HepG2 (cell line): ENCODE measurements around the gene SCG2. TPM values are rescaled to one million over a fixed set of nuclear protein-coding genes. Genes with fewer than 3 reads are reported as not detected.

Experiments used
- ATAC-seq: fragments of 200-7000 bp; cut with Tn5 transposase; 3 replicates; pipeline ENCODE4 v1.9.1; 2020; ENCODE audit warnings: mild to moderate bottlenecking, moderate library complexity
- BruUV-seq: library from RNA; stranded (reverse); fragments of 400-500 nt; replicated peaks from 2 replicates; lab custom pipeline; 2021; lab: Mats Ljungman, UMichigan
- CTCF ChIA-PET: fragments of 300-600 bp; formaldehyde crosslinking; extraction: SDS; loops from one replicate; lab custom pipeline; 2021; ENCODE audit warnings: low total read pairs, inconsistent platforms, low intra/inter-chr PET ratio; lab: Yijun Ruan, JAX
- POLR2A ChIA-PET: fragments of 350-600 bp; sonication (Branson Sonifier 250); formaldehyde crosslinking; loops from one replicate; lab custom pipeline; 2020; ENCODE audit warnings: antibody characterized with exemption, inconsistent platforms; lab: Yijun Ruan, JAX
- DNase-seq: peaks from one replicate; pipeline ENCODE4 v3.0.0-alpha.2; 2015; ENCODE audit warnings: low spot score
- FAIRE-seq: peaks from 3 replicates; lab custom pipeline; 2011; peaks lifted over from hg19 to GRCh38; lab: Jason Lieb, UNC
- H2AFZ ChIP-seq: one replicate; pipeline ENCODE4 v1.6.1; 2011; ENCODE audit warnings: low read length, inconsistent platforms
- H3K27ac ChIP-seq: fragments of 300-600 bp; 3 replicates; pipeline ENCODE4 v1.8.0; 2011; ENCODE audit warnings: mixed run types, mild to moderate bottlenecking, mixed read lengths, low read length, inconsistent platforms; ENCODE audit not compliant: insufficient read depth; ENCODE audit errors: extremely low read length
- H3K27me3 ChIP-seq, 2 experiments: fragments of 200-600 bp in 1 of 2; 2 replicates in 1 of 2; 3 replicates in 1 of 2; pipeline versions ENCODE4 v1.6.0 to v1.8.0; 2011; ENCODE audit warnings: low read length in 2 of 2, mild to moderate bottlenecking in 2 of 2, moderate library complexity in 2 of 2, inconsistent platforms in 1 of 2; ENCODE audit not compliant: insufficient read depth in 2 of 2, control insufficient read depth in 1 of 2
- H3K36me3 ChIP-seq, 2 experiments: fragments of 200-600 bp in 1 of 2; replicated peaks in 1 of 2; 2 replicates in 1 of 2; 3 replicates in 1 of 2; pipeline versions ENCODE4 v1.5.1 to v1.8.0; 2011; ENCODE audit warnings: low read length in 2 of 2, inconsistent platforms in 1 of 2; ENCODE audit not compliant: insufficient read depth in 2 of 2, control insufficient read depth in 1 of 2
- H3K4me1 ChIP-seq: 2 replicates; pipeline ENCODE4 v1.5.1; 2012; ENCODE audit warnings: low read length, inconsistent platforms; ENCODE audit not compliant: insufficient read depth
- H3K4me2 ChIP-seq: 2 replicates; pipeline ENCODE4 v1.6.0; 2011; ENCODE audit warnings: low read depth, low read length, inconsistent platforms
- H3K4me3 ChIP-seq, 3 experiments: fragments of 200-600 bp in 1 of 3; sonication (generic), shearing (Covaris generic) in 1 of 3; replicated peaks in 1 of 3; 2 replicates each; pipeline ENCODE4 v1.5.1; 2011 to 2016; ENCODE audit warnings: low read length in 3 of 3, inconsistent platforms in 2 of 3, low read depth in 2 of 3, mild to moderate bottlenecking in 2 of 3, control low read depth in 1 of 3, mixed read lengths in 1 of 3; ENCODE audit not compliant: insufficient read depth in 1 of 3
- H3K79me2 ChIP-seq: one replicate; pipeline ENCODE4 v1.6.1; 2011; ENCODE audit warnings: low read length, inconsistent platforms; ENCODE audit not compliant: insufficient read depth
- H3K9ac ChIP-seq: 2 replicates; pipeline ENCODE4 v1.6.0; 2011; ENCODE audit warnings: mild to moderate bottlenecking, low read depth, low read length, inconsistent platforms; ENCODE audit not compliant: insufficient read depth
- H3K9me3 ChIP-seq: 2 replicates; pipeline ENCODE4 v1.5.1; 2012; ENCODE audit warnings: mild to moderate bottlenecking, low read length
- H4K20me1 ChIP-seq: 2 replicates; pipeline ENCODE4 v1.6.0; 2011; ENCODE audit warnings: inconsistent platforms, mild to moderate bottlenecking, low read length, moderate library complexity; ENCODE audit not compliant: insufficient read depth
- ASH2L ChIP-seq: fragments of 300-600, 200-600 bp; sonication (generic); IDR thresholded peaks from 2 replicates; pipeline ENCODE4 v1.7.0; 2017; ENCODE audit warnings: low read depth, mild to moderate bottlenecking, moderate library complexity, mixed read lengths, low read length; ENCODE audit not compliant: insufficient read length
- CBX2 ChIP-seq, 2 experiments: fragments of 200-600 bp in 1 of 2; sonication (generic); formaldehyde crosslinking in 1 of 2; IDR thresholded peaks; 2 replicates each; pipeline versions ENCODE4 v1.7.0 to v1.8.1; 2018 to 2022; ENCODE audit warnings: low read depth in 2 of 2, low read length in 1 of 2, mild to moderate bottlenecking in 1 of 2, missing genetic modification reagents in 1 of 2
- FOSL2 ChIP-seq: sonication (generic); formaldehyde crosslinking; IDR thresholded peaks from 2 replicates; pipeline ENCODE4 v1.4.0; 2020; ENCODE audit warnings: missing genetic modification reagents
- MAFF ChIP-seq: IDR thresholded peaks from 2 replicates; pipeline ENCODE4 v1.6.1; 2011; ENCODE audit warnings: low read depth, low read length, improper control_type of control experiment
- YEATS4 ChIP-seq: sonication (generic); formaldehyde crosslinking; IDR thresholded peaks from 2 replicates; pipeline ENCODE4 v1.4.0; 2020; ENCODE audit warnings: missing genetic modification reagents, borderline replicate concordance
- ZNF20 ChIP-seq: sonication (generic); formaldehyde crosslinking; IDR thresholded peaks from 2 replicates; pipeline ENCODE4 v1.4.0; 2020; ENCODE audit warnings: mild to moderate bottlenecking, moderate library complexity, missing genetic modification reagents
- WGBS: methylation state at CpG from one replicate; pipeline ENCODE4 v1.1.6; 2017; ENCODE audit warnings: low lambda C conversion rate; 5-methylcytosine and 5-hydroxymethylcytosine counted together
- in situ Hi-C: cut with HindIII; loops from 2 replicates; pipeline ENCODE4 v1.10.0; 2017; ENCODE audit warnings: low pct_unique_long_range_greater_than_20kb; ENCODE audit not compliant: extremely low pct_ligation_motif_present
- intact Hi-C: fragments of 100-400 bp; cut with micrococcal nuclease; formaldehyde crosslinking; loops from one replicate; pipeline ENCODE4 v1.10.0; 2022; ENCODE audit not compliant: unreplicated experiment
- polyA plus RNA-seq, 8 experiments: library from polyadenylated mRNA; depleted of rRNA in 3 of 8; stranded (reverse) in 7 of 8; unstranded in 1 of 8; fragments of >200 nt; fragmentation: Illumina TruSeq in 4 of 8; extraction: Trizol in 4 of 8; gene quantifications; 2 replicates each; pipeline versions ENCODE4 v1.2.1 to v1.2.3, GENCODE V29; 2011 to 2016; ENCODE audit warnings: low read depth in 4 of 8, missing spikeins in 1 of 8, mixed read lengths in 1 of 8; ENCODE audit not compliant: insufficient read depth in 1 of 8
- total RNA-seq, 5 experiments: library from RNA; depleted of rRNA; stranded (reverse); fragments of >200 nt; fragmentation: Illumina TruSeq; extraction: Trizol; gene quantifications; 2 replicates each; pipeline ENCODE4 v1.2.3, GENCODE V29; 2016; ENCODE audit warnings: low read depth in 1 of 5
- TF ChIP-seq, protein P1 (sequence below): sonication (generic); IDR thresholded peaks from 2 replicates; pipeline ENCODE4 v1.6.1; 2016; ENCODE audit warnings: low read depth, borderline replicate concordance
- TF ChIP-seq, protein P2 (sequence below): sonication (generic); formaldehyde crosslinking; IDR thresholded peaks from 2 replicates; pipeline ENCODE4 v1.5.1; 2020; ENCODE audit warnings: missing genetic modification reagents, mild to moderate bottlenecking, borderline replicate concordance

SCG2 gene
- total and polyA plus RNA-seq, 2 of the 13 experiments (the other 11 are each of a cell fraction or from before 2014, with no cell fraction given), result not detected

DNA sequence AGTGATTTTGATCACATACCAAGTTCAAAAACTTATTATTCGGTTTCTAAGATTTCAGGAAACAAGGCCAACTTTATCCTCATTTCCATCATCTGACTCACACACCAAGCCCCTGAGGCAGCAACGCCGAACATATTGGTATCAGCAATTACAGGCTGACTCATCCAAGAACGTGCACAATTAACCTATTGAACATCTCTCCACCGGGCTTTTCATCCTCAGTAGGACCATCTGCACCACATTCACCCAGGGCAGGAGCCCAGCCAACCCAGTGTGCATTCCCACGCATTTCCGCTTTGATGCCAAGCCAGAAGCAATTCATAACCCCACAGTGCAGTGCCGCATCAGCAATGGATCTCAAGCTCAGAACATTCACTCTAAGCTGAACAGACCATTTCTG, 52.9 kb downstream of the SCG2 start:
- 18% methylated on average over 8 of the region's 8 CpGs for WGBS
- ChIA-PET CTCF (no interaction called here), POLR2A (no interaction called here)
- in situ Hi-C loops, result no loop called here
- no peaks in the 10 kb centered on the region for H4K20me1 ChIP-seq
- no peaks in the 10 kb centered on the region for H3K4me1 ChIP-seq
- no peaks in the 10 kb centered on the region for H3K27me3 ChIP-seq
- H3K9ac ChIP-seq, result no peak overlapping the region
- H3K27ac ChIP-seq, result no peak overlapping the region
- FAIRE-seq (no peak), DNase-seq (peak; percentile 24), ATAC-seq (no peak)
- no peaks in the 10 kb centered on the region for H3K9me3 ChIP-seq
- intact Hi-C loops, result no loop called here
- TF ChIP-seq FOSL2 (CRISPR knock-in tag), result peak; percentile 39
- no peak for TF ChIP-seq ZNF20
- no peak overlapping the region for H3K4me3 ChIP-seq
- no peaks in the 10 kb centered on the region for H3K36me3 ChIP-seq
- H2AFZ ChIP-seq, result no peak overlapping the region
- BruUV-seq, result no TSS peak
- no peak overlapping the region for H3K4me2 ChIP-seq
- no peaks in the 10 kb centered on the region for H3K79me2 ChIP-seq

DNA sequence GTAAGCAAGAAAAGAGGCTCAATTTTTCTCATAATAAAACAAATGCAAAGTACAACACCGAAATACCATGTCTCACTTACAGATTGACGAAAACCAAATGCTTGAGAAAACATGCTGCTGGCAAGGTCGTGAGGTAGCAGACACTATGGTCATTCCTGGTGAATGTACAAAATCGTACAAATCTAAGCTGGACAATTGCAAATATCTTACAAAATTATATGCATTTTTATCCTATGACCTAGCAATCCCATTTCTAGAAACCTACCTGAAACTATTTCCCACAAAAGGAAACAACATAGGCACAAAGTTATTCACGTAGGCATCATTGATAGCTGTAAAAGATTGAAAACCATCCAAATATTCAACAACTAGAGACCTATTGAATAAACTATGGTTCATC, 54.0 kb downstream of the SCG2 start:
- 5% methylated on average over 5 of the region's 5 CpGs for WGBS
- H3K4me1 ChIP-seq, result no peaks in the 10 kb centered on the region
- DNase-seq (no peak), FAIRE-seq (no peak), ATAC-seq (no peak)
- H3K27me3 ChIP-seq, result no peaks in the 10 kb centered on the region
- H2AFZ ChIP-seq, result no peak overlapping the region
- no peak overlapping the region for H3K4me3 ChIP-seq
- intact Hi-C loops, result no loop called here
- no peaks in the 10 kb centered on the region for H4K20me1 ChIP-seq
- TF ChIP-seq, protein P1, sequence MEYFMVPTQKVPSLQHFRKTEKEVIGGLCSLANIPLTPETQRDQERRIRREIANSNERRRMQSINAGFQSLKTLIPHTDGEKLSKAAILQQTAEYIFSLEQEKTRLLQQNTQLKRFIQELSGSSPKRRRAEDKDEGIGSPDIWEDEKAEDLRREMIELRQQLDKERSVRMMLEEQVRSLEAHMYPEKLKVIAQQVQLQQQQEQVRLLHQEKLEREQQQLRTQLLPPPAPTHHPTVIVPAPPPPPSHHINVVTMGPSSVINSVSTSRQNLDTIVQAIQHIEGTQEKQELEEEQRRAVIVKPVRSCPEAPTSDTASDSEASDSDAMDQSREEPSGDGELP, result no peak
- TF ChIP-seq ASH2L, result no peak
- TF ChIP-seq CBX2 (IDR thresholded peaks at IDR 0.05; ENCODE audit: low read depth, low read length), result no peak
- TF ChIP-seq CBX2 (CRISPR knock-in tag; IDR thresholded peaks at IDR 0.05; ENCODE audit: low read depth), result no peak
- TF ChIP-seq YEATS4, result no peak
- no peak for TF ChIP-seq MAFF
- TF ChIP-seq, protein P2, sequence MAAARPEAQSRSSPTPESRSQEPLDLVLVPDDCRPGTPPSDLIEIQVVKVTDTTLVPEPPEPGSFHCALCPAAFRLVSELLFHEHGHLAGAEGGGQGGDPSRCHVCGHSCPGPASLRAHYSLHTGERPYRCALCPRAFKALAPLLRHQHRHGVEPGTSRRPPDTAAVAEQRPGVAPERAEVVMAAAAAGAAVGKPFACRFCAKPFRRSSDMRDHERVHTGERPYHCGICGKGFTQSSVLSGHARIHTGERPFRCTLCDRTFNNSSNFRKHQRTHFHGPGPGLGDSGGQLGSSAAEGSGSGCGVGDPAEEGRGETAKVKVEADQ, result no peak
- TF ChIP-seq, all 625 proteins: peak for 0
- ChIA-PET CTCF (no interaction called here), POLR2A (interaction anchor here (0.6 kb wide), 1 partner anchor 292 kb away, joined by 5 read pairs; no protein-coding TSS in a partner anchor)
- no peak overlapping the region for H3K4me2 ChIP-seq
- in situ Hi-C loops, result no loop called here
- H3K9me3 ChIP-seq, result no peaks in the 10 kb centered on the region
- BruUV-seq, result no TSS peak
- no peak overlapping the region for H3K27ac ChIP-seq
- no peak overlapping the region for H3K9ac ChIP-seq
- H3K36me3 ChIP-seq, result no peaks in the 10 kb centered on the region
- no peaks in the 10 kb centered on the region for H3K79me2 ChIP-seq

Other genes starting within 250 kb of the SCG2 start
- 16.3 and 26.3 TPM in 2 replicates for gene AP1S3, start 235.2 kb upstream of the SCG2 start, total RNA-seq (2016; rRNA removed; fragmentation: Illumina TruSeq; extraction: Trizol)
- gene AP1S3, start 235.2 kb upstream of the SCG2 start, polyA plus RNA-seq (2011; rRNA removed), result 2.9 and 3.0 TPM in 2 replicates